H1 (cell line): ENCODE measurements around the gene PTPRF. TPM values are rescaled to one million over a fixed set of nuclear protein-coding genes. Genes with fewer than 3 reads are reported as not detected.

Source experiments
- CREB1 ChIP-seq: IDR thresholded peaks from 2 replicates; pipeline ENCODE4 v1.6.1; 2012; ENCODE audit warnings: inconsistent platforms
- CTBP2 ChIP-seq: IDR thresholded peaks from 2 replicates; pipeline ENCODE4 v1.7.0; 2011; ENCODE audit warnings: borderline replicate concordance, mild to moderate bottlenecking, moderate library complexity, mixed read lengths, low read length; ENCODE audit not compliant: insufficient read depth, insufficient read length
- JUND ChIP-seq: IDR thresholded peaks from 2 replicates; pipeline ENCODE4 v1.6.1; 2011; ENCODE audit warnings: mild to moderate bottlenecking, improper control_type of control experiment, low read length
- polyA plus RNA-seq, 7 experiments: library from polyadenylated mRNA; depleted of rRNA in 3 of 7; stranded (reverse) in 5 of 7; unstranded in 2 of 7; fragments of >200 nt in 5 of 7; fragments of 200-250 nt in 2 of 7; gene quantifications; 1 replicate in 5 of 7; 2 replicates in 1 of 7; 4 replicates in 1 of 7; pipeline versions ENCODE4 v1.2.1 to v1.2.3, GENCODE V29; 2011 to 2013; ENCODE audit warnings: missing spikeins in 2 of 7, mixed read lengths in 2 of 7
- total RNA-seq: library from RNA; stranded (reverse); fragmentation: NEBNext Ultra II Directional; extraction: Animal tissue kit (Norgen Biotek cat#: 25700); gene quantifications from 2 replicates; pipeline ENCODE4 v1.2.1, GENCODE V29; 2021

PTPRF gene
- total and polyA plus RNA-seq, 2 of the 8 experiments (the other 6 are each of a cell fraction or from before 2014, with no cell fraction given), result 136 to 231 TPM

DNA sequence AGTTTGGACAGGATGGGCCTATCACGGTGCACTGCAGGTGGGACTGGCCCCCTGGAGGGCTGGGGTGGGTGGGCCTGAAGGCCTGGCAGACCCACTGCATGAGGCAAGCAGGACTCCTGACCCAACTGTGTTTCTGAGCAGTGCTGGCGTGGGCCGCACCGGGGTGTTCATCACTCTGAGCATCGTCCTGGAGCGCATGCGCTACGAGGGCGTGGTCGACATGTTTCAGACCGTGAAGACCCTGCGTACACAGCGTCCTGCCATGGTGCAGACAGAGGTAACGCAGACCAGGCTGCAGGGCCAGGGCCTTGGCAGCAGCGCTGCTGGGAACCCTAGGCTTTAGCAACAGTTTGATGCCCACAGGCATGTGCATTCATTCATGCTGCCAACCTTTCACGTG is 90.3 kb downstream of the PTPRF start (continued):
- TF ChIP-seq CTBP2, result no peak
- TF ChIP-seq JUND, result no peak
- no peak for TF ChIP-seq CREB1
